Upper lobe of right lung (tissue), 1 donor: ENCODE data around the gene FNTB. TPM values are rescaled to one million over a fixed set of nuclear protein-coding genes. Genes with fewer than 3 reads are reported as not detected.

Experiments used
- ATAC-seq: fragments of 200-7000 bp; cut with Tn5 transposase; one replicate; pipeline ENCODE4 v1.9.1; 2020; ENCODE audit warnings: mild to moderate bottlenecking, moderate library complexity
- DNase-seq: peaks from one replicate; pipeline ENCODE4 v3.0.0-alpha.2; 2020
- H3K27ac ChIP-seq: fragments of 200-600 bp; one replicate; pipeline ENCODE4 v1.8.0; 2022
- H3K27me3 ChIP-seq: fragments of 200-600 bp; one replicate; pipeline ENCODE4 v1.8.0; 2022; ENCODE audit warnings: mild to moderate bottlenecking
- H3K36me3 ChIP-seq: fragments of 200-600 bp; one replicate; pipeline ENCODE4 v1.8.0; 2022
- H3K4me1 ChIP-seq: fragments of 200-600 bp; one replicate; pipeline ENCODE4 v1.8.0; 2022
- H3K4me3 ChIP-seq: fragments of 200-600 bp; one replicate; pipeline ENCODE4 v1.8.0; 2022; ENCODE audit warnings: mild to moderate bottlenecking
- H3K9me3 ChIP-seq: fragments of 200-600 bp; one replicate; pipeline ENCODE4 v1.8.0; 2022
- intact Hi-C: fragments of 100-400 bp; cut with DNase I; formaldehyde crosslinking; loops from one replicate; pipeline ENCODE4 v1.11.0; 2022
- total RNA-seq: library from RNA; stranded (reverse); fragmentation: NEBNext Ultra II Directional; extraction: Animal tissue kit (Norgen Biotek cat#: 25700); gene quantifications from one replicate; pipeline ENCODE4 v1.2.1, GENCODE V29; 2021
- TF ChIP-seq, protein P1 (sequence below): fragments of 200-600 bp; IDR thresholded peaks from one replicate; pipeline ENCODE4 v1.8.0; 2022; ENCODE audit warnings: antibody characterized with exemption
- donor health status: DM: no; HTN: yes; CAD: no; lungs with severe emphysema.

Gene FNTB
- total RNA-seq, 1 donor from 2014 or later: 14.2 TPM

GRCh38 chr14:65054471-65055085 lies 67.9 kb downstream of the FNTB start:
- no peaks in the 10 kb centered on the region for H3K9me3 ChIP-seq
- H3K27ac ChIP-seq: no peak overlapping the region
- peak; percentile 83 for ATAC-seq
- DNase-seq: no peak
- H3K4me3 ChIP-seq: no peak overlapping the region
- peaks cover 14% of the 10 kb centered on the region for H3K36me3 ChIP-seq
- TF ChIP-seq, protein P1, sequence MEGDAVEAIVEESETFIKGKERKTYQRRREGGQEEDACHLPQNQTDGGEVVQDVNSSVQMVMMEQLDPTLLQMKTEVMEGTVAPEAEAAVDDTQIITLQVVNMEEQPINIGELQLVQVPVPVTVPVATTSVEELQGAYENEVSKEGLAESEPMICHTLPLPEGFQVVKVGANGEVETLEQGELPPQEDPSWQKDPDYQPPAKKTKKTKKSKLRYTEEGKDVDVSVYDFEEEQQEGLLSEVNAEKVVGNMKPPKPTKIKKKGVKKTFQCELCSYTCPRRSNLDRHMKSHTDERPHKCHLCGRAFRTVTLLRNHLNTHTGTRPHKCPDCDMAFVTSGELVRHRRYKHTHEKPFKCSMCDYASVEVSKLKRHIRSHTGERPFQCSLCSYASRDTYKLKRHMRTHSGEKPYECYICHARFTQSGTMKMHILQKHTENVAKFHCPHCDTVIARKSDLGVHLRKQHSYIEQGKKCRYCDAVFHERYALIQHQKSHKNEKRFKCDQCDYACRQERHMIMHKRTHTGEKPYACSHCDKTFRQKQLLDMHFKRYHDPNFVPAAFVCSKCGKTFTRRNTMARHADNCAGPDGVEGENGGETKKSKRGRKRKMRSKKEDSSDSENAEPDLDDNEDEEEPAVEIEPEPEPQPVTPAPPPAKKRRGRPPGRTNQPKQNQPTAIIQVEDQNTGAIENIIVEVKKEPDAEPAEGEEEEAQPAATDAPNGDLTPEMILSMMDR: no peak
- no peaks in the 10 kb centered on the region for H3K27me3 ChIP-seq
- intact Hi-C loops: no loop called here
- no peaks in the 10 kb centered on the region for H3K4me1 ChIP-seq

- intact Hi-C loops: no loop called here
- Histone ChIP-seq H3K27me3 (no peaks in the 10 kb centered on the region), H3K4me3 (no peak overlapping the region), H3K27ac (no peak overlapping the region), H3K4me1 (no peaks in the 10 kb centered on the region), H3K9me3 (no peaks in the 10 kb centered on the region), H3K36me3 (peaks cover 34% of the 10 kb centered on the region)
- TF ChIP-seq, protein P1: no peak
- ATAC-seq (no peak), DNase-seq (no peak)
Measured at GRCh38 chr14:65057695-65058094, 71.0 kb downstream of the FNTB start.

- intact Hi-C loops: no loop called here
- H3K4me1 ChIP-seq: no peaks in the 10 kb centered on the region
- H3K9me3 ChIP-seq: no peaks in the 10 kb centered on the region
- DNase-seq (no peak), ATAC-seq (no peak)
- TF ChIP-seq, protein P1: no peak
- H3K36me3 ChIP-seq: peaks cover 53% of the 10 kb centered on the region
- H3K4me3 ChIP-seq: no peak overlapping the region
- no peak overlapping the region for H3K27ac ChIP-seq
- H3K27me3 ChIP-seq: no peaks in the 10 kb centered on the region
Measured at GRCh38 chr14:65062096-65063075, 75.7 kb downstream of the FNTB start.

GRCh38 chr14:65065719-65066118 lies 79.0 kb downstream of the FNTB start:
- Histone ChIP-seq H3K4me1 (no peaks in the 10 kb centered on the region), H3K4me3 (no peak overlapping the region), H3K27ac (no peak overlapping the region), H3K36me3 (peaks cover 68% of the 10 kb centered on the region), H3K9me3 (no peaks in the 10 kb centered on the region), H3K27me3 (no peaks in the 10 kb centered on the region)
- intact Hi-C loops: no loop called here
- ATAC-seq (no peak), DNase-seq (no peak)
- TF ChIP-seq, protein P1: no peak

DNA sequence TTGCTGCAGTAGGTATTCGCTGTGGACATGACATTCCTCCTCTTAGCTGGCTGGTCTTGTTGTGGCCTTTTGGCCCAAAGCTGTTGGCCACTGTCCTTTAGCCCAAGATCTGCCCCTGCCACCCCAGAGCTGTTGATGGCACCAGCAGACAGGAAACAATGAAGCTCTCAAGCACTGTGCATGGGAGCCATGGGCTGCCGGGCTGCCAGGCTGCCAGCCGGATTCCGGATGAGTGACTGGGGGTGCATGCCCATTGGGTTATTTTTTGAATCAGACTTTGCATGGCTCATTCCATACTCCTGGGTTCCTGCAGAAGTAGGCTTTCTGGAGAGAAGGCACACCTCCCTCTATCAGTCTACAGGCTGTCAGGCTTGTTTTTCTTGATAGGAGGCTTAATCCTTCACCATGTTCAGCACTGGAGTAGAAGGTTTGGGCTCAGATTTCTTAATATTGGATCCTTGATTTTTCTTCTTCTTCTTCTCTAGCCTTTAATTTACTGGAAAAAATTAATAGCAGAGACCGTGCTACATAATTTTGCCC lies 83.2 kb downstream of the FNTB start:
- Histone ChIP-seq H3K27me3 (no peaks in the 10 kb centered on the region), H3K9me3 (no peaks in the 10 kb centered on the region), H3K4me3 (no peak overlapping the region), H3K4me1 (peaks cover 16% of the 10 kb centered on the region), H3K36me3 (peaks cover 47% of the 10 kb centered on the region), H3K27ac (no peak overlapping the region)
- ATAC-seq: no peak
- intact Hi-C loops: no loop called here
- no peak for DNase-seq
- TF ChIP-seq, protein P1: no peak
